ENCODE results near the gene HIF3A. TPM values are rescaled to one million over a fixed set of nuclear protein-coding genes. Genes with fewer than 3 reads are reported as not detected.

The HIF3A gene
- total RNA-seq, 2 experiments from 2014 or later, result not detected

GRCh38 chr19:46390121-46390858, 93.4 kb downstream of the HIF3A start:
- H3K36me3 Mint-ChIP-seq, result peaks cover 34% of the 10 kb centered on the region
- no peak overlapping the region for H3K4me3 Mint-ChIP-seq
- peak; percentile 27 for ATAC-seq
- no peaks in the 10 kb centered on the region for H3K27me3 Mint-ChIP-seq
- H3K9me3 Mint-ChIP-seq (ENCODE audit: low read depth), result no peaks in the 10 kb centered on the region
- no peak for DNase-seq
- H3K27ac Mint-ChIP-seq, result no peak overlapping the region
- CTCF ChIA-PET, result no interaction called here
- no peaks in the 10 kb centered on the region for H3K4me1 Mint-ChIP-seq

GRCh38 chr19:46390866-46391265, 94.0 kb downstream of the HIF3A start:
- Mint-ChIP-seq H3K9me3 (ENCODE audit: low read depth) (no peaks in the 10 kb centered on the region), H3K4me3 (no peak overlapping the region), H3K36me3 (peaks cover 34% of the 10 kb centered on the region), H3K27ac (no peak overlapping the region), H3K4me1 (peaks cover 3% of the 10 kb centered on the region), H3K27me3 (no peaks in the 10 kb centered on the region)
- DNase-seq, result no peak
- CTCF ChIA-PET, result no interaction called here
- ATAC-seq, result no peak

- CTCF ChIA-PET, result no interaction called here
- Mint-ChIP-seq H3K27me3 (no peaks in the 10 kb centered on the region), H3K9me3 (ENCODE audit: low read depth) (no peaks in the 10 kb centered on the region), H3K4me3 (no peak overlapping the region), H3K27ac (no peak overlapping the region), H3K4me1 (peaks cover 3% of the 10 kb centered on the region), H3K36me3 (peaks cover 32% of the 10 kb centered on the region)
- no peak for ATAC-seq
- DNase-seq, result no peak
Measured at GRCh38 chr19:46391296-46392251, 94.7 kb downstream of the HIF3A start.

GRCh38 chr19:46392252-46392801, 95.5 kb downstream of the HIF3A start:
- DNase-seq (no peak), ATAC-seq (no peak)
- H3K36me3 Mint-ChIP-seq, result peaks cover 26% of the 10 kb centered on the region
- H3K9me3 Mint-ChIP-seq (ENCODE audit: low read depth), result no peaks in the 10 kb centered on the region
- H3K4me1 Mint-ChIP-seq, result peaks cover 3% of the 10 kb centered on the region
- peaks cover under 1% of the 10 kb centered on the region for H3K27me3 Mint-ChIP-seq
- CTCF ChIA-PET, result no interaction called here
- H3K4me3 Mint-ChIP-seq, result no peak overlapping the region
- no peak overlapping the region for H3K27ac Mint-ChIP-seq

GRCh38 chr19:46392837-46393236, 96.0 kb downstream of the HIF3A start:
- Mint-ChIP-seq H3K27me3 (peaks cover 5% of the 10 kb centered on the region), H3K36me3 (peaks cover 21% of the 10 kb centered on the region), H3K9me3 (ENCODE audit: low read depth) (no peaks in the 10 kb centered on the region), H3K27ac (no peak overlapping the region), H3K4me1 (peaks cover 3% of the 10 kb centered on the region), H3K4me3 (no peak overlapping the region)
- ATAC-seq, result no peak
- no peak for DNase-seq
- CTCF ChIA-PET, result no interaction called here

Other genes starting within 250 kb of the HIF3A start
- gene IGFL3, start 172.4 kb upstream of the HIF3A start, total RNA-seq, result not detected
- not detected for gene IGFL2, start 148.8 kb upstream of the HIF3A start, total RNA-seq
- not detected for gene IGFL1, start 67.3 kb upstream of the HIF3A start, total RNA-seq
- 100 to 1,000 TPM in 1 of 2 experiments, 10 to 100 TPM in 1; 99.2 to 110 TPM for gene PPP5C, start 50.0 kb downstream of the HIF3A start, total RNA-seq
- not detected for gene CCDC8, start 116.5 kb downstream of the HIF3A start, total RNA-seq
- gene PNMA8C, start 131.9 kb downstream of the HIF3A start, total RNA-seq, result not detected
- gene PNMA8A, start 174.5 kb downstream of the HIF3A start, total RNA-seq, result under 1 TPM; 0.29 to 0.63 TPM
- not detected for gene PNMA8B, start 198.8 kb downstream of the HIF3A start, total RNA-seq